HEK293T (cell line): Measurements from ENCODE around the gene ATP9B.

ENCODE experiments used
- BHLHE40 ChIP-seq: fragments of 450-650 bp; IDR thresholded peaks from 2 replicates; pipeline ENCODE4 v1.6.1; 2016; ENCODE audit warnings: mild to moderate bottlenecking, moderate library complexity, borderline replicate concordance
- CTBP1 ChIP-seq: fragments of 450-650 bp; IDR thresholded peaks from 2 replicates; pipeline ENCODE4 v1.6.1; 2016; ENCODE audit warnings: borderline replicate concordance
- FOXA1 ChIP-seq: fragments of 450-650 bp; IDR thresholded peaks from 2 replicates; pipeline ENCODE4 v1.6.1; 2016; ENCODE audit warnings: mild to moderate bottlenecking
- SUZ12 ChIP-seq: fragments of 450-650 bp; IDR thresholded peaks from 2 replicates; pipeline ENCODE4 v1.6.1; 2016; ENCODE audit warnings: mild to moderate bottlenecking
- TARDBP ChIP-seq: fragments of 450-650 bp; IDR thresholded peaks from 2 replicates; pipeline ENCODE4 v1.6.1; 2016

- TF ChIP-seq CTBP1 (no peak), TARDBP (no peak), BHLHE40 (no peak), SUZ12 (no peak), FOXA1 (no peak)
Observed at GRCh38 chr18:79352432-79352831, 283.2 kb downstream of the ATP9B start.
